Activated CD4-positive, alpha-beta T cell treated with anti-CD3 and anti-CD28 coated beads, Interleukin-2, Interleukin-4, amounts not matched to agents 100 ng/mL and 50 ng/mL, durations not matched to agents 16 hours and 8 hours (primary cell): Measurements from ENCODE around the gene OSBP2.

Experiments used
- DNase-seq: peaks from one replicate; pipeline ENCODE4 v3.0.0-alpha.2; 2020; ENCODE audit warnings: low spot score

The OSBP2 gene

GRCh38 chr22:30940685-30941362 is 246.2 kb downstream of the OSBP2 start:
- no peak for DNase-seq

GRCh38 chr22:30941363-30941740 is 246.7 kb downstream of the OSBP2 start:
- no peak for DNase-seq

- no peak for DNase-seq
Observed at GRCh38 chr22:30943368-30943767, 248.7 kb downstream of the OSBP2 start.

GRCh38 chr22:30944986-30945385 is 250.3 kb downstream of the OSBP2 start:
- DNase-seq, result no peak

- DNase-seq, result no peak
Observed at GRCh38 chr22:30945653-30946052, 251.0 kb downstream of the OSBP2 start.

- no peak for DNase-seq
Observed at GRCh38 chr22:30946354-30946753, 251.7 kb downstream of the OSBP2 start.

GRCh38 chr22:30947173-30947815 is 252.6 kb downstream of the OSBP2 start:
- no peak for DNase-seq

- no peak for DNase-seq
Observed at GRCh38 chr22:30947816-30948454, 253.3 kb downstream of the OSBP2 start.

GRCh38 chr22:30948930-30949342 is 254.3 kb downstream of the OSBP2 start:
- DNase-seq, result no peak

GRCh38 chr22:30949934-30950660 is 255.4 kb downstream of the OSBP2 start:
- no peak for DNase-seq

- no peak for DNase-seq
Observed at GRCh38 chr22:30953206-30953605, 258.5 kb downstream of the OSBP2 start.

- DNase-seq, result no peak
Observed at GRCh38 chr22:30955153-30955552, 260.5 kb downstream of the OSBP2 start.
